ENCODE measurements around the gene DCP1A.
"Not testable (repeated sequence)": the region's sequence is repeated elsewhere in the genome, so short reads cannot be mapped to it uniquely, and the experiment has no call there.

The DCP1A gene

DNA sequence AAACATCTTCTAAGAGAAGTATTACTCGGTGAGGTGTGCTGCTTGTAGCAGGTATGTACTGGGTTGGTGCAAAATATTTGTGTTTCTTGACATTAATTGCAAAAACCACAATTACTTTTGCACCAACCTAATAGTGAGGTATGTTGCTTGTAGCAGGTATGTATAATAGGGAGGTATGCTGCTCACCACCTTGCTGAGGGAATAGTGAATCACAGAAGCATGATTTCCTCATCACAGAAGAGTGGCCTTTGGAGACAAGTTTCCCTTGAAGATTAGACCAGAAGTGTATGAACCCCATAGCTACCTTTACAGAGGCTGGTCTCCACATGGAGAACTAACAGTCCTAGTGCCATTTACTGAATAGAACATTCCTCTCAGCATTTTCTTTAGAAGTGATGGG is 15.5 kb downstream of the DCP1A start:
- Histone ChIP-seq H3K27ac (no peak overlapping the region), H3K9ac (no peak overlapping the region), H3K9me3 (0 out of 2 replicates have a peak, but pooled peaks cover 5% of the 10 kb centered on the region), H4K20me1 (peaks cover 65% of the 10 kb centered on the region), H3K4me3 (no peak overlapping the region), H3K4me2 (no peak overlapping the region), H3K27me3 (no peaks in the 10 kb centered on the region), H3K36me3 (peaks cover 87% of the 10 kb centered on the region), H3K4me1 (no peaks in the 10 kb centered on the region)
- no peak for TF ChIP-seq Cebpa-rat (IDR thresholded peaks at IDR 0.05)

DNA sequence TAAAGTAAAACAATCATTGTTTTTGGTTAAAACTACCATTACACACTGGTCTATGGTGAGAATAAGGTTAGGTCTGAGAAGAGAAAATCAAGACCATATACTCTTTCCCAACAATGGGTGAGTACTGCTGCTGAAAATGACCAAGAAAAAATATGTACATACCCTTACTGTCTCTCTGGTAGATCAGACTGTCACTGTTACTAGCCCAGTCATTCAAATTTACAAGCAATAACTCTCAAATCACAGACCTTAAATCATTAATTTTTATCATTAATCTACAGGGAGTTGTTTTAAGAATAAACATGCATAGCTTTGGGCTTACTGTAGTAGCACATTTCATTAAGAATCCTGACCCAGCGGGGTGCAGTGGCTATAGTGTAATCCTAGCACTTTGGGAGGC is 17.4 kb downstream of the DCP1A start:
- Histone ChIP-seq H3K9me3 (peaks cover 13% of the 10 kb centered on the region; the same call in 1 of the 2 replicates), H3K9ac (no peak overlapping the region), H3K4me1 (no peaks in the 10 kb centered on the region), H3K27ac (no peak overlapping the region), H3K4me3 (no peak overlapping the region), H3K4me2 (no peak overlapping the region), H3K36me3 (peaks cover 82% of the 10 kb centered on the region), H3K27me3 (no peaks in the 10 kb centered on the region), H4K20me1 (peaks cover 82% of the 10 kb centered on the region)
- no peak for TF ChIP-seq Cebpa-rat (IDR thresholded peaks at IDR 0.05)

DNA sequence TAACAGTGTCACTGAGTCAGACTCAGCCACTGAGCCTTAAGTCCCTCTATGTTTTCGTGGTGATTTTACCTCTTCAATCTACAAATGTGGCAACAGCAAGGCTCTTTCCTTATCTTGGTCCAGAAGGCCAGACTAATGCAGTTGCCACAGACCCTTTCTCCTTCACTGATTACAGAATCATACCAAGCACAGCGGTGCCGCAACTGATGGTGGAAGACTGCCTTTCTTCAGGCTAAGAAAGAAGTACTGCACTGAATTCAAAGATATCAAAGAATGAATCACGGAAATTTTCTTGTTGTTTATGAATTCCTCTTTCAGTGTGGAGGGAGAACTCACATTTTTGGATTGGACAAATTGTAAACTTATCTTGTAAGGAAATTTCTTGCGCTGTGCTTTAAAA is 18.6 kb downstream of the DCP1A start:
- H3K27ac ChIP-seq, result no peak overlapping the region
- no peaks in the 10 kb centered on the region for H3K27me3 ChIP-seq
- H4K20me1 ChIP-seq, result peaks cover 82% of the 10 kb centered on the region
- H3K36me3 ChIP-seq, result peaks cover 80% of the 10 kb centered on the region
- H3K4me2 ChIP-seq, result no peak overlapping the region
- peaks cover 13% of the 10 kb centered on the region; the same call in 1 of the 2 replicates for H3K9me3 ChIP-seq
- H3K9ac ChIP-seq, result no peak overlapping the region
- H3K4me1 ChIP-seq, result no peaks in the 10 kb centered on the region
- no peak for TF ChIP-seq Cebpa-rat (IDR thresholded peaks at IDR 0.05)
- H3K4me3 ChIP-seq, result no peak overlapping the region

DNA sequence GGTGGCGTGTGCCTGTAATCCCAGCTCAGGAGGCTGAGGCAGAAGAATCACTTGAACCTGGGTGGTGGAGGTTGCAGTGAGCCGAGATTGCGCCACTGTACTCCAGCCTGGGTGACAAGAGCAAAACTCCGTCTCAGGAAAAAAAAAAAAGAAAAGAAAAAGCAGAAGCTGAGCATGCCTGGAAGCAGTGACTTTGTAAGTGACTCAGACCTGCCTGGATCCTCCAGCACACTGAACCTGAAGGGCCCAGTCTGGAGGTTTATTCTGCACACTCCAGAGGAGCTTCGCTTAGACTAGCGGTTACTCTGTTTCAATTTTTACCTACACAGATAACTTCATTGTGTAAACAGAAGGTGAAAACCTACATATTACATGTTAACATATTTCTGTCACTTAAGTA is 19.4 kb downstream of the DCP1A start:
- not testable (repeated sequence) for H3K4me1 ChIP-seq, H3K4me2 ChIP-seq, H3K9ac ChIP-seq, H3K27ac ChIP-seq, H3K27me3 ChIP-seq, H3K4me3 ChIP-seq
- Histone ChIP-seq H3K9me3 (peaks cover 13% of the 10 kb centered on the region; the same call in 1 of the 2 replicates), H4K20me1 (peaks cover 88% of the 10 kb centered on the region), H3K36me3 (peaks cover 80% of the 10 kb centered on the region)

DNA sequence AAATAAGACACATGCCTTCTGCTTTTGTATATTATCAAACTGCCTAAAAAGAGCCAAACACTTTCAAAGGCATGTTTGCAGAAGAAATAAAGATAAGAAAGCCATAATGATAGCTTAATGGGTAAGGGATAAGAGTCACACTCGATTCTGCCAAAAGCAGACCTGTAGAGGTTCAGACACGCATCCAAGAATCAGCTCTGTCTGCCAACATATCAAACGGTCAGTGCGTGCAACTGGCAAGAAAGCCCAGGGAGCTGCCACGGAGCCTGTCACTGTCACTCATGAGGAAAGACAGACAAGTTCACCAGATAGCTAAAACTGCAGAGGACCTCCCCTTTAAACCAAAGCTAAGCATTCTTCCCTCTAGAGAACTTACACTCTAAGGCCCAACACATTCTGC is 23.2 kb downstream of the DCP1A start:
- Histone ChIP-seq H3K9ac (no peak overlapping the region), H3K9me3 (peaks cover 13% of the 10 kb centered on the region; the same call in 1 of the 2 replicates), H3K4me2 (no peak overlapping the region), H3K27me3 (no peaks in the 10 kb centered on the region), H3K36me3 (peaks cover 82% of the 10 kb centered on the region), H3K4me1 (no peaks in the 10 kb centered on the region), H3K4me3 (no peak overlapping the region), H4K20me1 (peaks cover 80% of the 10 kb centered on the region), H3K27ac (no peak overlapping the region)
- TF ChIP-seq Cebpa-rat (IDR thresholded peaks at IDR 0.05), result no peak

DNA sequence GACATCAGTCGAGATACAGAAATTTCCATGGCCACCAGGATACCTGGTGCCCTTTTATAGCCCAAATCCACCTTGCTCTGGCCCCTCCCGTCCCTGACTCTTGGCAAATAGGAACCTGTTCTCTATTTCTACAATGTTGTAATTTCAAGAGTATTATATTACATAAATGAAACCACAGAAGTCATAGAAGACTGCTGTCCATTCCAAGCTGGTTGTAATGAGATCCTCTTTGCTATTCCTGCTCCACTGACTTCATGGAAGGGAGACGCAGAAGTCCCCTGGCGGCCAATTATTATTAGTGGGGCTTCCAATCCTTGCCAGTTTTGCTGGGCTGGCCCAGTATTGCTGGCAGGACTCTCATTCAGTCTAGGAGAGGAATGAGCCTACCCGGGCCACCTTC is 26.6 kb downstream of the DCP1A start:
- Histone ChIP-seq H4K20me1 (peaks cover 60% of the 10 kb centered on the region), H3K4me1 (no peaks in the 10 kb centered on the region), H3K36me3 (peaks cover 88% of the 10 kb centered on the region), H3K4me2 (no peak overlapping the region), H3K27ac (no peak overlapping the region), H3K27me3 (no peaks in the 10 kb centered on the region), H3K9ac (no peak overlapping the region), H3K9me3 (no peaks in the 10 kb centered on the region), H3K4me3 (no peak overlapping the region)
- TF ChIP-seq Cebpa-rat (IDR thresholded peaks at IDR 0.05), result no peak

DNA sequence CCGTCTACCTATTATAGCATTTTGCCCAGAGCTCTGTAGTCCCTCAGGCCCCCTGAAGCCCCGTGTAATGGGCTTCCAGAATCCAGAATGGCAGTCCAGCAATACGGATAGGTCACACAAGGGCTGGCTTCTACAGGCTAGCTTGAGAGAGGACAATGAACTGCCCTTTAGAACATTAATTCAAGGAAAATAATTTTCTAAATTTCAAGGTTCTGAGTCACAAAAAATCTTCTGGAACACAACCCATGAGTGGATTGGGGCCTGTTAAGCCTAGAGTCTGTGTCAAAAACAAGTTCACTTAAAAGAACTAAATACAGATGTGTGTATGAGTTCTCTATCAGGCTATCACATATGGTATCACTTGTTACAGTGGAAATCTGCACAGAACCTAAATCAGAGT is 28.8 kb downstream of the DCP1A start:
- Histone ChIP-seq H3K9ac (no peak overlapping the region), H3K27me3 (no peaks in the 10 kb centered on the region), H3K4me2 (no peak overlapping the region), H3K36me3 (peaks cover 84% of the 10 kb centered on the region), H3K9me3 (no peaks in the 10 kb centered on the region), H3K27ac (no peak overlapping the region), H3K4me1 (no peaks in the 10 kb centered on the region), H3K4me3 (no peak overlapping the region), H4K20me1 (peaks cover 44% of the 10 kb centered on the region)
- TF ChIP-seq Cebpa-rat (IDR thresholded peaks at IDR 0.05), result no peak

DNA sequence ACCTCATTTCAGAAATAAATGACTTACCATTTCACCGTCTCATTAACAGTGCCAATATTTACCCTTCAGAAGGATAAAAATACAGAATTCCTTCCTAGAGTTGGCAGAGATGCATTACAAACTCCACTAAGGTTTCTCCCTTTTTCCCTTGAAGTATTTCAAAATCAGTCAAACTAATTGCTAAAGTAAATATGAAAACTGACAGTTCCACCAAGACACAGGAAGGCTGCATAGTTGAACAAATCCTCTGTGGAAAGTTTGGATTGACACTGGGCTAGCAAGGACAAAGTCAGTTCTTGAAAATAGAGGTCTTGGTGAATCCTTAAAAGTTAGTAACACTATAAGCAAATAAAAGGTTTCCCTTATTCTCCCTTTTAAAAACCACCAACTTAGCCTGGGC is 34.5 kb downstream of the DCP1A start:
- Histone ChIP-seq H3K4me2 (no peak overlapping the region), H4K20me1 (peaks cover 25% of the 10 kb centered on the region), H3K9me3 (no peaks in the 10 kb centered on the region), H3K27ac (no peak overlapping the region), H3K27me3 (no peaks in the 10 kb centered on the region), H3K4me1 (no peaks in the 10 kb centered on the region), H3K4me3 (no peak overlapping the region), H3K36me3 (peaks cover 88% of the 10 kb centered on the region), H3K9ac (no peak overlapping the region)
- no peak for TF ChIP-seq Cebpa-rat (IDR thresholded peaks at IDR 0.05)

DNA sequence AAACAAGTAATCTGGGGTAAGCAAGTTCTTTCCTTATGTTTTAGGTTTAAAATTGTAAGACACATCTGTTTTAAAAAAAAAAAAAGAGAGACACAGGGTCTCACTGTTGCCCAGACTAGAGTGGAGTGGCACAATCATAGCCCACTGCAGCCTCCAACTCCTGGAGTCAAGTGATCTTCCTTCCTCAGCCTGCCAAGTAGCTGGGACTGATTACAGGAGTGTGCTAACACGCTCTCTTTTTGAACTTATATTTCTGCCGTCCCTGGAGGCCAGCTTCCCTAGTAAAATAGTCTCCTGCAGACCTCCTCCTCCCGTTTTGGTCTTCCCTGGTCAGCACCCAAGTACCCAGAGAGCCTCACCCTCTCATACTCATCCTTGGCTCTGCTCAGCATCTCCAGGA is 35.5 kb downstream of the DCP1A start:
- Histone ChIP-seq H3K4me1 (no peaks in the 10 kb centered on the region), H4K20me1 (peaks cover 20% of the 10 kb centered on the region), H3K27ac (no peak overlapping the region), H3K4me3 (no peak overlapping the region), H3K4me2 (no peak overlapping the region), H3K9me3 (no peaks in the 10 kb centered on the region), H3K9ac (no peak overlapping the region), H3K27me3 (no peaks in the 10 kb centered on the region), H3K36me3 (peaks cover 86% of the 10 kb centered on the region)
- no peak for TF ChIP-seq Cebpa-rat (IDR thresholded peaks at IDR 0.05)

DNA sequence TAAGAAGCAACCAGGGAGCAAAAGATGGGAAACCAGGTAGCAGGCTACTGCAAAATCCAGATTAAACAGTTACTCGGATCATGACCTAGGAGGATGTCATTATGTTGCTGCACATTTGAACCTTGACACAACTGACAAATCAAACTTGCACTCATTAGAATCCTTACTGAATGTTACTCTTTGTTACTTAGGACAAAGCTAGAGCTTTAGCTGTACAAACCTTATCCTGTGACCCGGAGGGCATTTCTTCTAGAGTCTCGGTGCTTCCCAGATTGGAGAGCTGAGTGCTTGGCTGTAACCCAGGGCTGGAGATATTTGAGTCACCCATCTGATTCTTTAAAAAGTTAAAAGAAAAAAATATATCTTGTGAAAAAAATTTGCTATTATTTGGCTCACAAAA is 43.4 kb downstream of the DCP1A start:
- TF ChIP-seq Cebpa-rat (IDR thresholded peaks at IDR 0.05), result no peak
- Histone ChIP-seq H3K36me3 (peaks cover 81% of the 10 kb centered on the region), H3K9me3 (no peaks in the 10 kb centered on the region), H3K4me3 (no peak overlapping the region), H3K27me3 (no peaks in the 10 kb centered on the region), H3K4me2 (no peak overlapping the region), H3K4me1 (no peaks in the 10 kb centered on the region), H3K9ac (no peak overlapping the region), H4K20me1 (peaks cover 9% of the 10 kb centered on the region), H3K27ac (no peak overlapping the region)

DNA sequence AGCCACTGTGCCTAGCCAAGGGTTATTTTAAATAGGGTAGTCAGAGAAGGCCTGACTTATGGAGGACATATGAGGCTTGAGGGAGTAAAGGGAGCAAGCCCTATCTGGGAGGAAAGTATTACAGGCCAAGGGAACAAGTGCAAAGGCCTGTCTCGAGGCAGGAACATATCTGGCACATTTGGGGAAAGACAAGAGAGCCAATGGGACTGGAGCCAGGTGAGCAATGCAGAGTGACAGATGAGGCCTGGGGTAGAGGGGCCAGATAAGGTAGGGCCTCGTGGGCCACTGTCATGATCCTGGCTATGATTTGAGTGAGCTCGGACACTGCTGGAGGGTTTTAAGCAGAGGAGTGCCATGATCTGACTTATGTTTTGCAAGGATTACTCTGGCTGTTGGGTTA is 43.8 kb downstream of the DCP1A start:
- no peak overlapping the region for H3K27ac ChIP-seq
- no peak overlapping the region for H3K4me2 ChIP-seq
- H3K9me3 ChIP-seq, result no peaks in the 10 kb centered on the region
- H3K27me3 ChIP-seq, result no peaks in the 10 kb centered on the region
- H3K4me3 ChIP-seq, result no peak overlapping the region
- H4K20me1 ChIP-seq, result peaks cover 9% of the 10 kb centered on the region
- TF ChIP-seq Cebpa-rat (IDR thresholded peaks at IDR 0.05), result no peak
- H3K36me3 ChIP-seq, result peaks cover 81% of the 10 kb centered on the region
- H3K4me1 ChIP-seq, result no peaks in the 10 kb centered on the region
- no peak overlapping the region for H3K9ac ChIP-seq
